Thyroid gland (tissue), 4 donors: ENCODE measurements around the gene HSPA1A. TPM values are rescaled to one million over a fixed set of nuclear protein-coding genes. Genes with fewer than 3 reads are reported as not detected.
"Not testable (repeated sequence)": the region's sequence is repeated elsewhere in the genome, so short reads cannot be mapped to it uniquely, and the experiment has no call there.

Source experiments
- DNase-seq, 2 donors: peaks; one replicate each; pipeline ENCODE4 v3.0.0-alpha.2; 2019
- H3K27ac ChIP-seq, 3 donors: fragments of 200-600 bp; sonication (generic); 1 replicate in 2 of 3; 2 replicates in 1 of 3; pipeline ENCODE4 v1.5.1; 2016 to 2019; ENCODE audit warnings: mild to moderate bottlenecking in 1 of 3, moderate library complexity in 1 of 3
- H3K27me3 ChIP-seq: fragments of 200-600 bp; sonication (generic); one replicate; pipeline ENCODE4 v1.5.1; 2019
- H3K36me3 ChIP-seq, 2 donors: fragments of 200-600 bp; sonication (generic); one replicate each; pipeline ENCODE4 v1.5.1; 2016 to 2019
- H3K4me1 ChIP-seq, 2 donors: fragments of 200-600 bp; sonication (generic); one replicate each; pipeline ENCODE4 v1.5.1; 2017 to 2019
- H3K4me3 ChIP-seq, 3 donors: fragments of 200-600 bp; sonication (generic); replicated peaks in 1 of 3; 1 replicate in 2 of 3; 2 replicates in 1 of 3; pipeline ENCODE4 v1.5.1; 2016; ENCODE audit warnings: mild to moderate bottlenecking in 1 of 3
- H3K9me3 ChIP-seq: fragments of 200-600 bp; sonication (generic); one replicate; pipeline ENCODE4 v1.5.1; 2017
- CTCF ChIP-seq, 6 experiments: fragments of 200-600 bp in 3 of 6; fragments of 450-650 bp in 3 of 6; sonication (generic) in 3 of 6; IDR thresholded peaks; one replicate each; pipeline ENCODE4 v1.5.1; 2016 to 2019; ENCODE audit warnings: antibody characterized with exemption in 6 of 6, mild to moderate bottlenecking in 2 of 6, inconsistent platforms in 1 of 6, moderate library complexity in 1 of 6
- POLR2A ChIP-seq, 2 donors: fragments of 450-650 bp; IDR thresholded peaks; one replicate each; pipeline ENCODE4 v1.6.1; 2017; ENCODE audit warnings: antibody characterized with exemption in 2 of 2, mild to moderate bottlenecking in 2 of 2, moderate library complexity in 1 of 2
- whole genome bisulfite sequencing, 2 donors: methylation state at CpG; one replicate each; pipeline ENCODE4 v1.1.5; 2017; 5-methylcytosine and 5-hydroxymethylcytosine counted together
- intact Hi-C: fragments of 100-400 bp; cut with DNase I; formaldehyde crosslinking; loops from one replicate; pipeline ENCODE4 v1.15.1; 2023
- total RNA-seq, 4 donors: library from RNA; depleted of rRNA; stranded (reverse); fragments of >200 nt; gene quantifications; one replicate each; pipeline ENCODE4 v1.2.3, GENCODE V29; 2016

The HSPA1A gene
- total RNA-seq, 4 donors from 2014 or later: 148 to 320 (median 190) TPM

GRCh38 chr6:31791324-31792089, 23.8 kb upstream of the HSPA1A start:
- WGBS, 2 donors: 67 to 78% methylated on average over 12 of the region's 12 CpGs
- intact Hi-C loops: no loop called here
- Histone ChIP-seq H3K4me1 (peaks cover 11 to 14% of the 10 kb centered on the region in 2 donors), H3K27me3 (no peaks in the 10 kb centered on the region), H3K27ac (no peak overlapping the region), H3K4me3 (no peak overlapping the region), H3K36me3 (no peaks in the 10 kb centered on the region), H3K9me3 (no peaks in the 10 kb centered on the region)
- peak; percentile 44 to 46 for DNase-seq
- TF ChIP-seq CTCF (IDR thresholded peaks at IDR 0.05): peak; percentile 8 to 65 (median 30)
- TF ChIP-seq POLR2A (IDR thresholded peaks at IDR 0.05): no peak

- Histone ChIP-seq H3K4me1 (peaks cover 11 to 14% of the 10 kb centered on the region in 2 donors), H3K27me3 (no peaks in the 10 kb centered on the region), H3K27ac (no peak overlapping the region), H3K9me3 (no peaks in the 10 kb centered on the region), H3K4me3 (no peak overlapping the region), H3K36me3 (no peaks in the 10 kb centered on the region)
- DNase-seq: no peak
- TF ChIP-seq CTCF (IDR thresholded peaks at IDR 0.05) (no peak), POLR2A (IDR thresholded peaks at IDR 0.05) (no peak)
- 93 to 94% methylated on average over 3 of the region's 3 CpGs for WGBS, 2 donors
- intact Hi-C loops: no loop called here
Measured at GRCh38 chr6:31792090-31792374, 23.3 kb upstream of the HSPA1A start.

- Histone ChIP-seq H3K27me3 (no peaks in the 10 kb centered on the region), H3K4me3 (no peak overlapping the region), H3K27ac (no peak overlapping the region), H3K4me1 (peaks cover 11 to 14% of the 10 kb centered on the region in 2 donors), H3K36me3 (no peaks in the 10 kb centered on the region), H3K9me3 (no peaks in the 10 kb centered on the region)
- intact Hi-C loops: no loop called here
- no peak for TF ChIP-seq POLR2A (IDR thresholded peaks at IDR 0.05)
- no peak for TF ChIP-seq CTCF (IDR thresholded peaks at IDR 0.05)
- no peak for DNase-seq
- WGBS, 2 donors: 88 to 90% methylated on average over 11 of the region's 12 CpGs
Measured at GRCh38 chr6:31792761-31793171, 22.6 kb upstream of the HSPA1A start.

- peak overlapping the region in 1 of 3 donors; percentile 91 for H3K27ac ChIP-seq
- H3K36me3 ChIP-seq, DNase-seq, intact Hi-C loops, H3K4me3 ChIP-seq, H3K27me3 ChIP-seq, H3K9me3 ChIP-seq: not testable (repeated sequence)
- WGBS, 2 donors: 80% methylated on average over 6 of the region's 6 CpGs
- peaks cover 11 to 14% of the 10 kb centered on the region in 2 donors for H3K4me1 ChIP-seq
Measured at GRCh38 chr6:31793927-31794245, 21.5 kb upstream of the HSPA1A start.

GRCh38 chr6:31794294-31794865, 21.0 kb upstream of the HSPA1A start:
- intact Hi-C loops: no loop called here
- H3K4me1 ChIP-seq: peaks cover 11 to 14% of the 10 kb centered on the region in 2 donors
- no peak for DNase-seq
- H3K27me3 ChIP-seq: no peaks in the 10 kb centered on the region
- no peaks in the 10 kb centered on the region for H3K36me3 ChIP-seq
- peak overlapping the region in 2 of 3 donors; percentile 93 to 96 for H3K4me3 ChIP-seq
- WGBS, 2 donors: 22 to 24% methylated on average over 7 of the region's 7 CpGs
- peak overlapping the region in 2 of 3 donors; percentile 91 to 94 for H3K27ac ChIP-seq
- H3K9me3 ChIP-seq: no peaks in the 10 kb centered on the region
- TF ChIP-seq POLR2A (IDR thresholded peaks at IDR 0.05) (no peak), CTCF (IDR thresholded peaks at IDR 0.05) (no peak)
